SU-DHL-6 (cell line): ENCODE data around the gene SOWAHB.

Experiments
- H2AFZ ChIP-seq: fragments of 200-600 bp; sonication (generic); 2 replicates; pipeline ENCODE4 v1.6.1; 2014; ENCODE audit warnings: low read depth, mild to moderate bottlenecking, moderate library complexity, mixed read lengths, antibody characterized with exemption, low read length; ENCODE audit not compliant: severe bottlenecking
- H3F3A ChIP-seq: fragments of 200-600 bp; shearing (Covaris generic); 2 replicates; pipeline ENCODE4 v1.6.0; 2016; ENCODE audit warnings: antibody characterized with exemption, mild to moderate bottlenecking; ENCODE audit not compliant: insufficient read depth
- H3K27ac ChIP-seq: fragments of 200-600 bp; sonication (generic); 2 replicates; pipeline ENCODE4 v1.5.1; 2016; ENCODE audit warnings: low read depth, mild to moderate bottlenecking, low read length, moderate library complexity, mixed read lengths
- H3K27me3 ChIP-seq: fragments of 200-600 bp; sonication (generic), shearing (Covaris generic); 2 replicates; pipeline ENCODE4 v1.6.0; 2014; ENCODE audit warnings: mild to moderate bottlenecking, low read length
- H3K36me3 ChIP-seq: fragments of 200-600 bp; sonication (generic); 2 replicates; pipeline ENCODE4 v1.6.1; 2014; ENCODE audit warnings: mild to moderate bottlenecking, low read length, mixed read lengths
- H3K4me2 ChIP-seq: fragments of 300-600, 200-600 bp; shearing (Covaris generic), sonication (generic); 2 replicates; pipeline ENCODE4 v1.6.0; 2014; ENCODE audit warnings: low read length, low read depth, mild to moderate bottlenecking; ENCODE audit not compliant: poor library complexity, severe bottlenecking
- H3K4me3 ChIP-seq: fragments of 200-600 bp; sonication (generic); 2 replicates; pipeline ENCODE4 v1.5.1; 2014; ENCODE audit warnings: antibody characterized with exemption, low read length, mild to moderate bottlenecking, mixed read lengths; ENCODE audit not compliant: insufficient read depth, poor library complexity, severe bottlenecking
- H3K79me2 ChIP-seq: fragments of 200-600 bp; sonication (generic); 2 replicates; pipeline ENCODE4 v1.6.1; 2014; ENCODE audit warnings: mild to moderate bottlenecking, low read length, moderate library complexity; ENCODE audit not compliant: insufficient read depth
- H3K9ac ChIP-seq: fragments of 200-600 bp; sonication (generic); 2 replicates; pipeline ENCODE4 v1.7.0; 2014; ENCODE audit warnings: mild to moderate bottlenecking, low read length
- H3K9me2 ChIP-seq: fragments of 200-600 bp; sonication (generic); replicated peaks from 2 replicates; pipeline ENCODE4 v1.6.1; 2014; ENCODE audit warnings: low read length; ENCODE audit not compliant: insufficient read depth
- H3K9me3 ChIP-seq: fragments of 200-600 bp; sonication (generic); 2 replicates; pipeline ENCODE4 v1.6.1; 2014; ENCODE audit warnings: low read length, mixed read lengths; ENCODE audit not compliant: insufficient read depth
- H4K20me1 ChIP-seq: fragments of 200-600 bp; sonication (generic); 2 replicates; pipeline ENCODE4 v1.6.1; 2014; ENCODE audit warnings: low read depth, mild to moderate bottlenecking, antibody characterized with exemption, low read length, moderate library complexity, mixed read lengths
- CTCF ChIP-seq: fragments of 200-600 bp; sonication (generic); IDR thresholded peaks from one replicate; pipeline ENCODE4 v1.5.1; 2017; ENCODE audit warnings: antibody characterized with exemption, mild to moderate bottlenecking, low read length, moderate library complexity; ENCODE audit not compliant: insufficient read depth, poor library complexity, severe bottlenecking
- EZH2phosphoT487 ChIP-seq: fragments of 200-600 bp; sonication (generic), shearing (Covaris generic); conservative IDR thresholded peaks from 2 replicates; pipeline ENCODE4 v1.6.1; 2018; ENCODE audit warnings: mild to moderate bottlenecking, antibody characterized with exemption, low read length, moderate library complexity, mixed read lengths

The SOWAHB gene

GRCh38 chr4:76886848-76887441, 11.0 kb downstream of the SOWAHB start:
- Histone ChIP-seq H3K4me3 (no peak overlapping the region), H3K9me3 (no peaks in the 10 kb centered on the region), H3F3A (no peaks in the 10 kb centered on the region), H2AFZ (no peak overlapping the region), H3K36me3 (no peaks in the 10 kb centered on the region), H3K27me3 (no peaks in the 10 kb centered on the region), H3K9ac (no peak overlapping the region), H3K79me2 (no peaks in the 10 kb centered on the region), H3K9me2 (no peaks in the 10 kb centered on the region), H3K27ac (no peak overlapping the region), H4K20me1 (no peaks in the 10 kb centered on the region), H3K4me2 (no peak overlapping the region)
- TF ChIP-seq CTCF, result no peak
- TF ChIP-seq EZH2phosphoT487, result no peak

- Histone ChIP-seq H3K36me3 (no peaks in the 10 kb centered on the region), H3K4me3 (no peak overlapping the region), H3K9me2 (no peaks in the 10 kb centered on the region), H3K9me3 (no peaks in the 10 kb centered on the region), H4K20me1 (no peaks in the 10 kb centered on the region), H3K4me2 (no peak overlapping the region), H3K27me3 (no peaks in the 10 kb centered on the region), H3K27ac (no peak overlapping the region), H2AFZ (no peak overlapping the region), H3F3A (no peaks in the 10 kb centered on the region), H3K9ac (no peak overlapping the region), H3K79me2 (no peaks in the 10 kb centered on the region)
- TF ChIP-seq EZH2phosphoT487 (no peak), CTCF (no peak)
Measured at GRCh38 chr4:76886214-76886613, 11.7 kb downstream of the SOWAHB start.

- no peak overlapping the region for H3K4me3 ChIP-seq
- H3K27ac ChIP-seq, result no peak overlapping the region
- no peak overlapping the region for H3K9ac ChIP-seq
- H3K27me3 ChIP-seq, result no peaks in the 10 kb centered on the region
- TF ChIP-seq CTCF (no peak), EZH2phosphoT487 (no peak)
- no peaks in the 10 kb centered on the region for H3F3A ChIP-seq
- no peaks in the 10 kb centered on the region for H4K20me1 ChIP-seq
- H3K79me2 ChIP-seq, result no peaks in the 10 kb centered on the region
- H3K9me3 ChIP-seq, result no peaks in the 10 kb centered on the region
- no peaks in the 10 kb centered on the region for H3K36me3 ChIP-seq
- no peaks in the 10 kb centered on the region for H3K9me2 ChIP-seq
- no peak overlapping the region for H3K4me2 ChIP-seq
- no peak overlapping the region for H2AFZ ChIP-seq
Measured at GRCh38 chr4:76883147-76883546, 14.8 kb downstream of the SOWAHB start.
